ENCODE measurements around the gene RNU5B-1. TPM values are rescaled to one million over a fixed set of nuclear protein-coding genes. Genes with fewer than 3 reads are reported as not detected.

Gene RNU5B-1
- total and polyA plus RNA-seq, 2 of the 4 experiments (the other 2 are of a cell fraction): not detected

GRCh38 chr15:65300924-65301441 lies 3.5 kb upstream of the RNU5B-1 start:
- H3K14ac ChIP-seq (replicated peaks; ENCODE audit: low read depth, low read length): no peak overlapping the region
- H2BK120ac ChIP-seq (ENCODE audit: low read depth, low read length): no peak overlapping the region
- H2BK15ac ChIP-seq (ENCODE audit: low read depth, low read length): no peak overlapping the region
- H3K4me1 ChIP-seq (ENCODE audit: control insufficient read depth, insufficient read depth, low read length): peaks cover 3% of the 10 kb centered on the region
- no peak overlapping the region for H3K4me3 ChIP-seq (ENCODE audit: insufficient read depth, low read depth, low read length)
- no peak overlapping the region for H2AK5ac ChIP-seq (ENCODE audit: low read depth, low read length)
- H3K79me1 ChIP-seq (ENCODE audit: low read depth in 1 of 2, low read length in 2 of 2): no peaks in the 10 kb centered on the region
- H3K27ac ChIP-seq (ENCODE audit: insufficient read depth, low read length): no peak overlapping the region
- ChIA-PET POLR2A (ENCODE audit: unreplicated experiment) (no interaction called here), CTCF (no interaction called here)
- H3K56ac ChIP-seq (ENCODE audit: extremely low read depth, insufficient read depth, low read length): no peak overlapping the region
- DNase-seq (no peak), ATAC-seq (ENCODE audit: low read depth) (no peak)
- H3K18ac ChIP-seq (ENCODE audit: low read depth, low read length): no peak overlapping the region
- no peak overlapping the region for H3K9ac ChIP-seq (ENCODE audit: low read depth, low read length)
- H3K9me1 ChIP-seq (ENCODE audit: insufficient read depth, low read length): no peaks in the 10 kb centered on the region
- H3K4me2 ChIP-seq (ENCODE audit: low read depth, low read length): no peak overlapping the region
- dilution Hi-C loops (cut with HindIII; ENCODE audit: low sequenced_read_pairs, unreplicated experiment): no loop called here
- H2BK20ac ChIP-seq (ENCODE audit: low read depth, low read length): no peak overlapping the region
- WGBS, 2 experiments (ENCODE audit: extremely low coverage in 2 of 2, insufficient read length in 1 of 2): 97% methylated on average over 19 of the region's 36 CpGs; no CpG with 5 or more reads in 1 of the 2 experiments
- no peaks in the 10 kb centered on the region for H3K9me3 ChIP-seq (ENCODE audit: control insufficient read depth, insufficient read depth, low read length)
- BruUV-seq (replicated peaks): no TSS peak
- no peak overlapping the region for H3K23ac ChIP-seq (ENCODE audit: low read depth, low read length)
- H3K4ac ChIP-seq (ENCODE audit: low read depth, low read length): no peak overlapping the region
- no peak overlapping the region for H4K8ac ChIP-seq (ENCODE audit: low read depth in 2 of 2, low read length in 2 of 2)
- H2AK9ac ChIP-seq (replicated peaks; ENCODE audit: low read depth, low read length, poor library complexity): no peak overlapping the region
- no peaks in the 10 kb centered on the region for H3K27me3 ChIP-seq (ENCODE audit: control insufficient read depth, insufficient read depth, low read length)
- no peak overlapping the region for H2BK5ac ChIP-seq (ENCODE audit: low read depth, low read length, poor library complexity, severe bottlenecking)
- no peak overlapping the region for H4K5ac ChIP-seq (ENCODE audit: low read depth, low read length)
- in situ Hi-C loops (cut with MboI; ENCODE audit: low sequenced_read_pairs): no loop called here
- no peaks in the 10 kb centered on the region for H3K36me3 ChIP-seq (ENCODE audit: control insufficient read depth, insufficient read depth, low read length)
- H4K20me1 ChIP-seq (ENCODE audit: insufficient read depth, low read length): peaks cover 12% of the 10 kb centered on the region
- TF ChIP-seq MAZ (IDR thresholded peaks at IDR 0.05; ENCODE audit: borderline replicate concordance, low read depth, low read length): no peak
- no peak for TF ChIP-seq CEBPB (IDR thresholded peaks at IDR 0.05; ENCODE audit: low read depth, low read length)
- no peak for TF ChIP-seq CHD1 (IDR thresholded peaks at IDR 0.05; ENCODE audit: low read depth, low read length)
- no peak for TF ChIP-seq BHLHE40 (IDR thresholded peaks at IDR 0.05; ENCODE audit: low read depth, low read length)
- TF ChIP-seq POLR2A (IDR thresholded peaks at IDR 0.05; ENCODE audit: low read depth, low read length): no peak
- no peak for TF ChIP-seq SMC3 (IDR thresholded peaks at IDR 0.05; ENCODE audit: low read depth, low read length)
- no peak for TF ChIP-seq CTCF (conservative IDR thresholded peaks at IDR 0.05; ENCODE audit: low read depth, low read length)
- no peak for TF ChIP-seq MAFK (IDR thresholded peaks at IDR 0.05; ENCODE audit: low read depth, low read length)
- no peak for TF ChIP-seq MXI1 (IDR thresholded peaks at IDR 0.05; ENCODE audit: borderline replicate concordance, low read depth, low read length)
- TF ChIP-seq RFX5 (IDR thresholded peaks at IDR 0.05; ENCODE audit: low read depth, low read length): no peak
- intact Hi-C loops (cut with micrococcal nuclease): no loop called here
- H4K91ac ChIP-seq (ENCODE audit: insufficient read depth, low read depth, low read length): no peak overlapping the region
- H2AFZ ChIP-seq (replicated peaks; ENCODE audit: low read length, poor library complexity): no peak overlapping the region
